Smooth muscle cell (in vitro differentiated cells): ENCODE measurements around the gene PIK3CA. TPM values are rescaled to one million over a fixed set of nuclear protein-coding genes. Genes with fewer than 3 reads are reported as not detected.
"Not testable (repeated sequence)": the region's sequence is repeated elsewhere in the genome, so short reads cannot be mapped to it uniquely, and the experiment has no call there.

ENCODE experiments used
- DNase-seq: peaks from one replicate; lab custom pipeline; 2025; ENCODE audit not compliant: unreplicated experiment; lab: John Stamatoyannopoulos, UW
- H2AFZ ChIP-seq: fragments of 200-600 bp; sonication (generic); 2 replicates; pipeline ENCODE4 v1.6.0; 2016; ENCODE audit warnings: antibody characterized with exemption, low read depth, mild to moderate bottlenecking
- H3F3A ChIP-seq: fragments of 200-600 bp; sonication (generic); 2 replicates; pipeline ENCODE4 v1.6.0; 2017; ENCODE audit warnings: antibody characterized with exemption, low read depth
- H3K27ac ChIP-seq: fragments of 200-600 bp; sonication (generic); 2 replicates; pipeline ENCODE4 v1.5.1; 2016; ENCODE audit warnings: low read depth, mild to moderate bottlenecking
- H3K27me3 ChIP-seq: fragments of 200-600 bp; sonication (generic); 2 replicates; pipeline ENCODE4 v1.6.1; 2016; ENCODE audit warnings: low read depth, mild to moderate bottlenecking
- H3K36me3 ChIP-seq: fragments of 200-600 bp; sonication (generic); 2 replicates; pipeline ENCODE4 v1.5.1; 2016; ENCODE audit warnings: low read depth
- H3K4me1 ChIP-seq: fragments of 200-600 bp; sonication (generic); 2 replicates; pipeline ENCODE4 v1.5.1; 2016; ENCODE audit warnings: low read depth
- H3K4me2 ChIP-seq: fragments of 200-600 bp; sonication (generic); 2 replicates; pipeline ENCODE4 v1.6.0; 2016; ENCODE audit warnings: mild to moderate bottlenecking
- H3K4me3 ChIP-seq: fragments of 200-600 bp; sonication (generic); 2 replicates; pipeline ENCODE4 v1.5.1; 2016; ENCODE audit warnings: mild to moderate bottlenecking
- H3K79me2 ChIP-seq: fragments of 200-600 bp; sonication (generic); 2 replicates; pipeline ENCODE4 v1.6.0; 2016; ENCODE audit warnings: low read depth, mild to moderate bottlenecking
- H3K9ac ChIP-seq: fragments of 200-600 bp; sonication (generic); 2 replicates; pipeline ENCODE4 v1.6.0; 2016; ENCODE audit warnings: low read depth
- H3K9me3 ChIP-seq: fragments of 200-600 bp; sonication (generic); replicated peaks from 2 replicates; pipeline ENCODE4 v1.5.1; 2016; ENCODE audit warnings: low read depth
- H4K20me1 ChIP-seq: fragments of 200-600 bp; sonication (generic); 2 replicates; pipeline ENCODE4 v1.6.0; 2016; ENCODE audit warnings: low read depth
- WGBS: methylation state at CpG from one replicate; pipeline ENCODE4 v1.1.7; 2016; ENCODE audit warnings: low lambda C conversion rate; 5-methylcytosine and 5-hydroxymethylcytosine counted together
- polyA plus RNA-seq: library from polyadenylated mRNA; unstranded; fragments of >200 nt; fragmentation: Nextera tagmentation; extraction: Ambion mirVana; gene quantifications from 2 replicates; pipeline ENCODE4 v1.2.1, GENCODE V29; 2016
- total RNA-seq: library from RNA; depleted of rRNA; stranded (reverse); fragments of >200 nt; gene quantifications from 2 replicates; pipeline ENCODE4 v1.2.3, GENCODE V29; 2014
- TF ChIP-seq, protein P1 (sequence below): fragments of 200-600 bp; sonication (generic); IDR thresholded peaks from 2 replicates; pipeline ENCODE4 v1.5.1; 2017; ENCODE audit warnings: borderline replicate concordance, mild to moderate bottlenecking, antibody characterized with exemption; ENCODE audit not compliant: insufficient read depth, poor library complexity, severe bottlenecking

Gene PIK3CA
- total and polyA plus RNA-seq, 2 experiments from 2014 or later: 6.1 to 19.6 TPM

DNA sequence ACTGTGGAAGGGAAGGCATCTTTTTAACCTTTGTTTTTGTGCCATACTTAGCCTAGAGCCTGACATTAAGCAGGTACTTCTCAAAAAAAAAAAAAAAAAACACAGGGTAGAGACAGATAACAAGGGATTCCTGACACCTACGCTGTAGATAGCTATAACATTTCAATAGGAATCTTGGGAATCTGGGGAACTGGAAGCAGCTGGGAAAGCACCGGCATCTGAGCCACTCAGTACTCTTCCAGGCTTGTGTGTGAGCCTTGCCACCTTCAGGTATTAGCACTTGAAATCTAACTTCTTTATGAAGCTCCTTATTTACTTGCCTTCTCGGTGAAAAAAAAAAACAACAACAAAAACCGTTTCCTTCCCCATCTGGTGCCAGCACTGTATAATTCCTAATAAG is 46.8 kb downstream of the PIK3CA start:
- no peak overlapping the region for H2AFZ ChIP-seq
- H4K20me1 ChIP-seq: peaks cover 86% of the 10 kb centered on the region
- TF ChIP-seq, protein P1, sequence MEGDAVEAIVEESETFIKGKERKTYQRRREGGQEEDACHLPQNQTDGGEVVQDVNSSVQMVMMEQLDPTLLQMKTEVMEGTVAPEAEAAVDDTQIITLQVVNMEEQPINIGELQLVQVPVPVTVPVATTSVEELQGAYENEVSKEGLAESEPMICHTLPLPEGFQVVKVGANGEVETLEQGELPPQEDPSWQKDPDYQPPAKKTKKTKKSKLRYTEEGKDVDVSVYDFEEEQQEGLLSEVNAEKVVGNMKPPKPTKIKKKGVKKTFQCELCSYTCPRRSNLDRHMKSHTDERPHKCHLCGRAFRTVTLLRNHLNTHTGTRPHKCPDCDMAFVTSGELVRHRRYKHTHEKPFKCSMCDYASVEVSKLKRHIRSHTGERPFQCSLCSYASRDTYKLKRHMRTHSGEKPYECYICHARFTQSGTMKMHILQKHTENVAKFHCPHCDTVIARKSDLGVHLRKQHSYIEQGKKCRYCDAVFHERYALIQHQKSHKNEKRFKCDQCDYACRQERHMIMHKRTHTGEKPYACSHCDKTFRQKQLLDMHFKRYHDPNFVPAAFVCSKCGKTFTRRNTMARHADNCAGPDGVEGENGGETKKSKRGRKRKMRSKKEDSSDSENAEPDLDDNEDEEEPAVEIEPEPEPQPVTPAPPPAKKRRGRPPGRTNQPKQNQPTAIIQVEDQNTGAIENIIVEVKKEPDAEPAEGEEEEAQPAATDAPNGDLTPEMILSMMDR: no peak
- H3K9me3 ChIP-seq: no peaks in the 10 kb centered on the region
- H3K36me3 ChIP-seq: no peaks in the 10 kb centered on the region
- no peaks in the 10 kb centered on the region for H3K27me3 ChIP-seq
- 32% methylated on average over 4 of the region's 4 CpGs for WGBS
- H3F3A ChIP-seq: no peaks in the 10 kb centered on the region
- H3K27ac ChIP-seq: no peak overlapping the region
- no peak for DNase-seq
- H3K4me3 ChIP-seq: no peak overlapping the region
- H3K79me2 ChIP-seq: peaks cover 64% of the 10 kb centered on the region
- H3K4me1 ChIP-seq: peaks cover 13% of the 10 kb centered on the region
- no peak overlapping the region for H3K9ac ChIP-seq
- H3K4me2 ChIP-seq: no peak overlapping the region

DNA sequence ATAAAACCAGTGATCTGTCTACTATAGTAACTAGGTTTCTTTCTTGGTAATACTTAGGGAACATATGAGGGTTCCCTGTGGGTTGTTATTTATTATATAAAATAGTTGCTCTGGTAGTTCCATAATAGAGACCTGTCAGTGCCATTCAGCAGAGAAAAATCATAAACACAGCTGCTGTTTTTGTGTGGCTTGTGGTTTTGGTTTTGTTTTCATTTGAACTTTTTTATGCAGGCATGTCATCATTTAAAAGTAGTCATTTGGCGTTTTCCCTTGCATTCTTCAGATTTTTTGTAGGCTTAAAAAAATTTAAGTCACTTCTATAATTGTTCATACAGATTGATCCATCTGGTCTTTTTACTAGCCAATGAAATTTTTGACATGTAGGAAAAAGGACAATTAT is 47.9 kb downstream of the PIK3CA start:
- H3K4me3 ChIP-seq: no peak overlapping the region
- no peaks in the 10 kb centered on the region for H3F3A ChIP-seq
- 4% methylated on average over 1 of the region's 1 CpG for WGBS
- peaks cover 74% of the 10 kb centered on the region for H4K20me1 ChIP-seq
- H3K79me2 ChIP-seq: peaks cover 56% of the 10 kb centered on the region
- no peak overlapping the region for H3K9ac ChIP-seq
- peak overlapping the region; percentile 1 for H3K4me2 ChIP-seq
- H3K36me3 ChIP-seq: no peaks in the 10 kb centered on the region
- H3K9me3 ChIP-seq: no peaks in the 10 kb centered on the region
- DNase-seq: no peak
- H3K27ac ChIP-seq: no peak overlapping the region
- H3K4me1 ChIP-seq: peaks cover 10% of the 10 kb centered on the region
- H3K27me3 ChIP-seq: no peaks in the 10 kb centered on the region
- TF ChIP-seq, protein P1: no peak
- no peak overlapping the region for H2AFZ ChIP-seq

DNA sequence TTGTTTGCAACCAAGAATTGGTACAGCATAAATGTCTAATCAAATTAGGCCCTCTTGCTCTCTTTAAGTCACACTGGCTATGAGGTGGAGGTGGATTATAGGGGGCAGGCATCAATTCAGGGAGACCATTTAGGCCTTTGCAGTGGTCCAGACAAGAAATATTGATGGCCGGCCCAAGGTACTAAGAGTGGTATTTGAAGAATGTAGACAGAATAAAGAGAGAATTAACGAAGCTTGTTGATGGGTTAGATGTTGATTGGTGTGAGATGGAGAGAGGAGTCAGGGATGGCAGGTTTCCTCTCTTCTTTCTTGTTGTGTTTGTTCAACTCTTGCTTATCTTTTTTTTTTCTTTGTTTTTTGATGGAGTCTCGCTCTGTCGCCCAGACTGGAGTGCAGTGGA is 48.5 kb downstream of the PIK3CA start:
- Histone ChIP-seq H4K20me1 (peaks cover 68% of the 10 kb centered on the region), H3F3A (no peaks in the 10 kb centered on the region), H2AFZ (no peak overlapping the region), H3K27me3 (no peaks in the 10 kb centered on the region), H3K27ac (no peak overlapping the region), H3K9ac (no peak overlapping the region), H3K4me1 (peaks cover 10% of the 10 kb centered on the region), H3K36me3 (no peaks in the 10 kb centered on the region), H3K9me3 (no peaks in the 10 kb centered on the region), H3K4me2 (peak overlapping the region; percentile 1), H3K4me3 (no peak overlapping the region), H3K79me2 (peaks cover 50% of the 10 kb centered on the region)
- TF ChIP-seq, protein P1: no peak
- 78% methylated on average over 4 of the region's 4 CpGs for WGBS
- DNase-seq: no peak

DNA sequence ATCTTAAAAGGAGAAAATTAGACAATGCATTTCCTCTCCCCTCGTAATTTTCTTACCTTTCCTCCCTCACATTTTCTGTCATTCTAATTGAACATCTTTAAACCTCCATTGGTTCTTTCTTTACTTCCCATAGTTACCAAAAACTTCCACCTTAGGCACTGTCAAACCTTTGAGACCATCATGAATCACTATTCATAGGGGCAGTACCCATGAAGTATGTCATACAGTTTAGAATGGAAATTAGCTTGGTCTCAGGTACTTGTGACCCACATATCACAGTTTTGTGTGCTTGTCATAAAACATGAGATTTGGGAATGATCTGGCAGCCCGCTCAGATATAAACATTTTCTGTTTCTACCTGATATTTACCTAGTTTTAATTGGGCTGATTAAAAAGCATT is 52.6 kb downstream of the PIK3CA start:
- peaks cover 32% of the 10 kb centered on the region for H4K20me1 ChIP-seq
- H3K4me1 ChIP-seq: peaks cover 10% of the 10 kb centered on the region
- TF ChIP-seq, protein P1: no peak
- H3K36me3 ChIP-seq: no peaks in the 10 kb centered on the region
- H3K79me2 ChIP-seq: peaks cover 20% of the 10 kb centered on the region
- H3K4me2 ChIP-seq: no peak overlapping the region
- 93% methylated on average over 2 of the region's 2 CpGs for WGBS
- no peak for DNase-seq
- H3F3A ChIP-seq: no peaks in the 10 kb centered on the region
- no peak overlapping the region for H3K9ac ChIP-seq
- no peak overlapping the region for H3K4me3 ChIP-seq
- no peak overlapping the region for H3K27ac ChIP-seq
- H2AFZ ChIP-seq: no peak overlapping the region
- no peaks in the 10 kb centered on the region for H3K9me3 ChIP-seq
- no peaks in the 10 kb centered on the region for H3K27me3 ChIP-seq

DNA sequence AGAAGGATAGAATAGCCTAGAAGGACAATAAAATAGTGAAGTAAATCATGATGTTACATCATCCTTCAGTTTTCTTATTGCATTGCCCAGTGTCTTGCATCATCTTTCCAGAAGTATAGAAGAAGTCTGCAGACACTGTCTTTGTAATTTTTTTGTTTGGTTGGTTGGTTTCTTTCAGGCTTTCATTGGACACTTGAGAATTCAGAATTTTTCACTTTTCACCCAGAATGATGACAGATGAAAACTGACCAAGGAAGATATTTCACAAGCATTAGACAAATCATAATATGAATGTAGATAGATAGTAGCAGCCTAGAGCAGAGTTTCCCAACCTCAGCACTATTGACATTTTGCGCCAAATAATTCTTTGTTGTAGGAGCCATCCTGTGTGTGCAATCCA is 67.4 kb downstream of the PIK3CA start:
- H3K79me2 ChIP-seq, H3K27me3 ChIP-seq, H3K4me1 ChIP-seq, H3K27ac ChIP-seq, H3K36me3 ChIP-seq, H3K9me3 ChIP-seq, H3F3A ChIP-seq, H2AFZ ChIP-seq, H3K4me2 ChIP-seq, H3K4me3 ChIP-seq, DNase-seq, H4K20me1 ChIP-seq, H3K9ac ChIP-seq: not testable (repeated sequence)
- 100% methylated on average over 1 of the region's 1 CpG for WGBS

DNA sequence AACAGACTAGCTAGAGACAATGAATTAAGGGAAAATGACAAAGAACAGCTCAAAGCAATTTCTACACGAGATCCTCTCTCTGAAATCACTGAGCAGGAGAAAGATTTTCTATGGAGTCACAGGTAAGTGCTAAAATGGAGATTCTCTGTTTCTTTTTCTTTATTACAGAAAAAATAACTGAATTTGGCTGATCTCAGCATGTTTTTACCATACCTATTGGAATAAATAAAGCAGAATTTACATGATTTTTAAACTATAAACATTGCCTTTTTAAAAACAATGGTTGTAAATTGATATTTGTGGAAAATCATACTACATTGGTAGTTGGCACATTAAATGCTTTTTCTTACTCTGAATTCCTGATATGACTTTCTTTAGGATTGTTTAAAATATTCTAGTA is 70.1 kb downstream of the PIK3CA start:
- H3F3A ChIP-seq, H3K79me2 ChIP-seq, H3K27me3 ChIP-seq, H2AFZ ChIP-seq, H3K4me1 ChIP-seq, H4K20me1 ChIP-seq, H3K36me3 ChIP-seq, DNase-seq, H3K27ac ChIP-seq, H3K9ac ChIP-seq, H3K4me3 ChIP-seq, H3K9me3 ChIP-seq, H3K4me2 ChIP-seq: not testable (repeated sequence)
- 88% methylated on average over 1 of the region's 1 CpG for WGBS
